Measurements from ENCODE around the gene KCNJ14.
"Not testable (repeated sequence)": the region's sequence is repeated elsewhere in the genome, so short reads cannot be mapped to it uniquely, and the experiment has no call there.

The KCNJ14 gene

DNA sequence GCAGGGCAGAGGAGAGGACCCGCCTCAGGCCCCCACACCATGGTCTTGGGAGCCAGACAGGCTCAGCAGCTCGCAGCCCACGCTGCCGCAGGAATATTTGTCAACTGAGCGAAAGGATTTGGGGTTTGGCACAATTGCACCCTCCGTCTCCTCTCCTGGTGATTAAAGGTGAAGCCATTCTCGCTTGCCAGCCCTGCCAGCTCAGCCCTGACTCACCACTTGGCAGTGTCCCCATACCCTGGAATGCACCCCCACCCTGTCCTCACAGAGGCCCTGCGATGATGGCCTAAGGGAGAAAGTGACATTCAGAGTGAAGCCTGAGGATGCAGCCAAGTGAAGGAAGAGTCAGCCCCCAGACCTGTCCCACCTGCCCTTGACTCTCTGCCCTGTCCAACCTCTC is 32.6 kb downstream of the KCNJ14 start:
- DNase-seq (ENCODE audit: low read depth, low spot score), result no peak

DNA sequence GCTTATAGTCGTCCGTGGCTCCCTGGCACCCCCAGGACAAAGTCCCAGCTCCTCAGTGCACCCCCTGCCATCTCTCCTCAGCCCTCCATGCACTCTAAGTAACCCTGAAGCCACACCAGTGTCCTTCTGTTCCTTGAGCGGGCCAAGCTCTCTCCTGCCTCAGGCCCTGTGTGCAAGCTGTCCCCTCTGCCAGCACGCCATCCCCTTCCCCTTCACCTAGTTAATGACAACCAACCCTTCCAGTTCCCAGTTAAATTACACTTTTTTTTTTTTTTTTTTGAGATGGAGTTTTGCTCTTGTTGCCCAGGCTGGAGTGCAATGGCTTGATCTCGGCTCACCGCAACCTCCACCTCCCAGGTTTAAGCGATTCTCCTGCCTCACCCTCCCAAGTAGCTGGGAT is 33.1 kb downstream of the KCNJ14 start:
- not testable (repeated sequence) for DNase-seq (ENCODE audit: low read depth, low spot score)

DNA sequence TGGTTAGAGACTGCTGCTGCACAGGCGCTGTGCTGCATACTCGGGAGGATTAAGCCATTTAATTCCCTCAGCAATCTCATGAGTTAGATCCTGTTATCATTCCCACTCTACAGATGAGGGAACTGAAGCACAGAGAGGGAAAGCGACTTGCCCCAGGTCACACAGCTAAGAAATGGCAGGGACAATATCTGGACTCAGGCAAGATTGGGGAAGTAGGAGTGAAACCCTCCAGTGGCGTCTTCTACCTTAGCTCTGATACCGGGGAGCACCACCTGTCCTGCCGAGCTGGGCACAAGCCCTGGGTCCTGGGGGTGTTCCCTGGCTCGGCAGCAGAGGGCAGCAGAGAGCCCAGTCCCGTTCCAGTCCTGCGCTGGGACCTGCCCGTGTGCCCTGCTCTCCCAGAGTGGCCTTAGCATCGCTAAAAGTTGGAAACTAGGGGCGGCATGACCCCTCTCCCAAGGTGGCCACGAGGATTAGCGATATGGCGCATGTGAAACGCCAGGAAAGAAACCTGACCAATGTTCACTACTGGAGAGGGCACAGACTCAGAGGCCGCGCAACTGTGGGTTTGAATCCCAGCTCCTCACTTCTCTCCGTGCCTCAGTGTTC is 34.3 kb downstream of the KCNJ14 start:
- peak; percentile 40 for DNase-seq (ENCODE audit: low read depth, low spot score)

DNA sequence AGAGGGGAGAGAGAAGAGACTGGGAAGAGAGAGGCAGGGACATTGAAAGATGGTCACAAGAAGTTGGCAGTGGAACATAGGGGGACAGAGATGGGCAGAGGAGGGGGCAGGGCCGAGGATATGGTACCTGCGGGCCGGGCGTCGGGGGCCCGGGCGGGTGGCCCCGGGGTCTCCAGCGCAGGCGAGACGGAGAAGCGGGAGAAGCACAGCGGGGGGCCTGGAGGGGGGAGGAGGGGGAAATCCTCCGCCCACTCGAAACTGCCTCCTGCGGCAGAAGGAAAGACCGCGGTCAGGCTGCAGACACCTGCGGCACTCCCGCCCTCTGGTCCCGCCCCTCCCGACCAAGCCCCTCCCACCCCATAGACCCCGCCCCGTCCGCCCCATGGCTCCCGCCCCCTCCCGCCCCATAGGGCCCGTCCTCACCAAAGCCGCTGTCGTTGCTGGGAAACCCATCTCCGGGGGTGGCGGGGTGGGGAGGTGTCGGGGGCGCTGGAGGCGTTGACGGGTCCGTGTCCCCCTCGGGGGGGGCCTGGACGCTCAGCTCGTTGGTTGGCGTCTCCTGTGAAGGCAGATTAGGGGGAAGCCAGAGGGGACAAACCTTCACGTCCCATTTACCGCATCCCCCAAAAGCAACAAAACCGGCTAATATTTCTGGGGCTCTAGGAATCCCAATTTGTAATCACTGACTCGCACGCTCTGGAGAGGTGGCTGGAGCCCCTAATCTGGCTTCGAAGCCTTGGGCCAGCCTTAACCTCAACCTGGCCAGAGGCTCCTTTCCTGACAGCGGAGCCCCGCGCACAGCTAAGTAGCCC is 35.8 kb downstream of the KCNJ14 start:
- DNase-seq (ENCODE audit: low read depth, low spot score), result no peak

DNA sequence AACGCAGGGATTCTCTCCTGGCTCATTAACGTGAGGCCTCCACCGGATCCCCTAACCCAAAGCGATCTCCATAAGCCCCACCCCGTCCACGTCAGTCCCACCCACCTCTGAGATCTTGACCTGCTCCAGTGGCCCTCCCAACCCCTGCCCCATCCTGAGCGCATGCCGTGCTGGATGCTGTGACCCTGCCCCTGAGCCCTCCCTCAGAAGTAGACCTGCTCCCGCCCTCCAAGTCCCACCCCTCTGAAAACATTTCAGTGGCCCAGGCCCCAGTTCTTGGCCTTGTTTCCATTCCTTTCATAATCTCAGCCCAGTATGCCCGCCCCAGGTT is 36.4 kb downstream of the KCNJ14 start:
- DNase-seq (ENCODE audit: low read depth, low spot score), result no peak

DNA sequence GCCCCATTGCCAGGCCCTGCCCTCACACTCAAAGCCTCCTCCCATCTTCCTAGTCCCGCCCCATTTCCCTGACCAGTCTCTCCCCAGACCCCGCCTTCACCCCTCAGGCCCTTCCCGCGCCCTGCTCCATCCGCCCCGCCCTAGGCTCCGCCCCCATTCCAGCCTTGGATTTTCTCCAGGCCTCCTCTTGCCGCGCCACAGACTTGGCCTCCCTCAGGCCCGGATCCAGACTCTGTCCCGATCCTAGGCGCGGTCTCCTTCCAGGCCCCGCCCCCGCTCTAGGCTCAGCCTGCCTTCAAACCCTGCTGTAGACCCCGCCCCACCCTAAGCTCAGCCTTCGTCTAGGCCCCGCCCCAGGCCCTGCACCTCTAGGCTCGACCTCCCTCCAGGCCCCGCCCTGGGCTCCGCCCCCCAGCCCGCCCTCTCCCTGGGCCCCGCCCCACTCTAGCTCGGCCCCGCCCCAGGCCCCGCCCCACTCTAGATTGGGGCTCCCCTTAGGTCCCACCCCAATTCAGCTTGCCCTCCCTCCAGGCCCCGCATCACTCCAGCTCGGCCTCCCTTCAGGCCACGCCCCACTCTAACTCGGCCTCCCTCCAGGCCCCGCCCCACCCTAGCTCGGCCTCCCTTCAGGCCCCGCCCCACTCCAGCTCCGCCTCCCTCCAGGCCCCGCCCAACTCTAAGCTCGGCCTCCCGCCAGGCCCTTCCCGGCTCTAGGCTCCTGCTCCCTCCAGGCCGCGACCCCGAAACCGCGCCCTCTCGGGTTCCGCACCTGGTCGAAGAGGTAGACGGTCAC is 37.7 kb downstream of the KCNJ14 start:
- DNase-seq (ENCODE audit: low read depth, low spot score), result peak; percentile 47

DNA sequence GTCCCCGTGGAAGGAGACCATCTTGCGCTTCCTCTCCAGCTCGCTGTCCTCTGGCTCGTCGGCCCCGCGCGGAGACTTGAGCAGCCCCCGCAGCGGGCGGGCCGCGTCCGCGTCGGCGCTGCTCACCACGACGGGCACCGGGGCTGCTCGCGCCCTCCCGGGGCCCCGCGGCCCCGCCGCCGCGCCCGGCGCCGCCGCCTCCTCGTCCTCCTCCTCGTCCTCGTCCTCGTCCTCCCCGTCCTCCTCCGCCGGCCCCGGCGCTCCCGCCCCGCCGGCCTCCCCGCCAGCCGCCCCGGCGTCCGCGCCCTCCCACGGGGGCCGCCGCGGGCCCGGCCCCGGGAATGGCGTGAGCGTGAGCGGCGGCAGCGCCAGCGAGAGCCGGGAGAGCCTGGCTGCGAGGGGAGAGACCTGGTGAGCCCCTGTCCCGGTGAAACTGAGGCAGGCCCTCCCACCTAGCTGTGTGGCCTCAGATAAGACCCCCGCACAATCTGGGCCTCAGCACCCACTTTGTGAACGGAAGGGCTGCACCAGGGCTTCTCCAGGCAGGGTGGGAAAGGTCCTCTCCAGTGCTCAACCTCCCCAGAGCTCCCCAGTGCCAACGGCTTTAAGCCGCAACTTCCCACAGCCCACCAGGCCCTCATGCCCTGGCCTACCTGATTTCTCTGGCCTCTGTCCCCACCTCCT is 38.5 kb downstream of the KCNJ14 start:
- no peak for DNase-seq (ENCODE audit: low read depth, low spot score)

DNA sequence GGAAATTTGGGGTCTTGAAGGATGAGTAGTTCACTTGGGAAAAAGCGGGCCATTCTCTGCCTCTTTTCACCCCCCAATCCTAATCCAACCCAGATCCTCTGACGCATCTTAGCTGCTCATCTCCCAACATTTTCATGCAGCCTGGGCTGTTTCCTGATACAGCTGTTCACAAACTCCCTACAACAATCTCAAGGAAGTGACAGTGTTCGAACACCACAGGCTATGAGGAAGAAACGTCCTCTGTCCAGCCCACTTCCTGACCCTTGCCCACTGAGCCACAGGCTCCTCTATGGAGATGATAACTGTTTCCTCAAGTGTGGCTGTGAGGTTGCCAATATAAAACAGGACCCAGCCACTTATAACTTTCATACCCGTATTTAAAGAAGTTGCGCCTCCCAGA is 40.0 kb downstream of the KCNJ14 start:
- DNase-seq (ENCODE audit: low read depth, low spot score), result no peak

DNA sequence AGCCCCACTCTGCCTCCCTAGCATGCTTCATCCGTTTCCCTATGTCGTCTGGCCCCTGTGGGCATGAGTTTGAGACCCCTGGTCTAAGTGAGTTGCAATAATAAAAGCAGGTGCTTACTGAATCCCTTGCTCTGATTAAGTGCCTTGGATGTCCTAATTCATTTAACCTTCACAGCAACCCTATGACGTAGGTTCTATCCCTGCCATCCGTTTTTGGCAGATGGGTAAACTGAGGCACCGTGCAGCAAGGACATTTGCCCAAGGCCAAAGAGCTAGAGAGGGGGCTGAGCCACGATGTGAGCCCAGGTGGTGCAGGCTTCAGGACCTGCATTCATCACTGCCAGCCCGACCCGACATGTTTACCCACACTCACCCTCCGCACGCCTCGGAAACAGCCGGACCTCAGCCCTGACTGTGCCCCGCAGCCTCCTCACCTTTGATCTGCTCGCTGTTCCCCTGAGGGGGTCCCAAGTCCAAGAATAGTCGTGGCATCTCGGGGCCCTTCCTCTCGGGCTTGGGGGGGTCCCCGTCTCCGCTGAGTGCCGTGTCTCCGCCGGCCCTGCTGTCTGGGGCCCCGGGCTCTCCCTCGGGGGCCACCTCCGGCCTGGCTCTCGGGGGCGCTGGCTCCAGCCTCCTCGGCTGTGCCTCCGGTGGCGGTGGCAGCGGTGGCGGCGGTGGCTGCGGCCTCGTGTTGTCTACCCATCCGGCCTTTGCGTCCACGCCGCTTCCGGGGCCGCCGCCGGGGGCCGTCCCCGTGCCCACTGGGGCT is 41.8 kb downstream of the KCNJ14 start:
- DNase-seq (ENCODE audit: low read depth, low spot score), result no peak

DNA sequence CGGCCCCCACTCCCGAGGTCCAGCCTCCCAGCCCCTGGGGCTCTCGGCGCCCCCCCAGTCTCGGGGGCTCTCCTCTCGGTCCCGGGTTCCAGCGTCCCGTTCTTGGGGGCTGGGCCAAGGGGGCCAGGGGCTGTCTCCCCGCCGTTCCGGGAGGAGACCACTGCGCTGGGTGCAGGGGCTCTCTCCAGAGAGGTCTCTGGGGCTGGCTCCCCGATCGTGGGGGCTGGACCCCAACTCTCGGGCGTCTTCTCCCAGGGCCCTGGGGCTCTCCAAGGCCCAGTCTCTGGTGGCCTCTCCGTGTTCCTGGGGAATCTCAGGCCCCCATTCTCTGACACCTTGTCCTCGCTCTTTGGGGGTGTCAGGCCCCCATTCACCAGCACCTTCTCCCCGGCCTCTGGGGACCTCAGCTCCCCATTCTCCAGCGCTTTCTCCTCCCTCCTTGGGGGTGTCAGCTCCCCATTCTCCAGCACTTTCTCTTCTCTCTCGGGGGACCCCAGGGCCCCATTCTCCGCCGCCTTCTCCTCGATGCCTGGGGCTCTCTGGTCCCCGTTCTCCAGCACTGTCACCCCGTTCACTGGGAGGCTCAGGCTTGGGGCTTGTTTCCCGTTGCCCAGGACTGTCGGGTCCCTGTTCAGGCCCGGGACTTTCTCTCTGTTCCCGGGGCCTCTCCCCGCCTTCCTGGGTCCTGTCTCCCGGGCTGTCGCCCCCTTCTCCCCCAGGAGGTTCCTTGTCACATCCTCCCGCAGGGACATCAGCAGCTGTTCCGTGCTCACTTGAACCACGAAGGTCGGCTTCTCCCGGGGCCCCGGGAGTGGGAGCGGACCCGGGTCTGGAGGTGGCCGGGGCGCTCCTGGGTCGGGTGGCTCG is 42.6 kb downstream of the KCNJ14 start:
- DNase-seq (ENCODE audit: low read depth, low spot score), result no peak

DNA sequence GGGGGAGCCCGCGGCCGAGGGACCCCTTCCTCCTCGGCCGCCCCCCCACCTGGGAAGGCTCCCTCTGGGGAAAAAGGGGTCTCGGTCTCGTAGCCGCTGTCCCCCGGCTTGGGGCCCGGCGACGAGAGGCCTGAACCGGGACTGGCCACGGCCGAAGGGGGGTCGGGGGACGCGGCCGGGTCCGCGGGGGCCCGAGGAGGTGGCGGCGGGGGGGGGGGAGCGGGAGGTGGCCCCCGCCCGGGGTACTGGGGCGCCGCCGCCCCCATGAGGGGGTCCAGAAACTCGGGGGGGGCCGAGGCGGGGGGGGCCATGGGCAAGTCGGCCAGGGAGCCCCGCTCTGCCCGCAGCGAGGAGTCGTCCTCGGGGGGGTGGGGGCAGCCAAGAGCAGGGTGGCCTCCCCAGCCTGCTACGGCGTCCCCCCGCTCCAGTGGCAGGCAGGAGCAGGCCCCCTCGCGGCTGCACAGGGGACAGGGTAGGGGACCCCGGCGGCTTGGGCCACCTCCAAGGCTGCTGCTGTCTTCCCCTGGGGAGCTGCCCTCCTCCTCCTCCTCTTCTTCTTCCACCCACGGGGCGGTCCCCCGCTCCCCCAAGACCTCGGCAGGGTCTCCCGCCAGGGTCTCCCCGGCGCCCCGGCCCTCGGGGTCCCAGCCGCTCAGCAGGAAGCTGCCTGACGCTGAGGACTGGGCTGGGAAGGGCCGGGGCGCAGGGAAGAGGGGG is 43.4 kb downstream of the KCNJ14 start:
- no peak for DNase-seq (ENCODE audit: low read depth, low spot score)

DNA sequence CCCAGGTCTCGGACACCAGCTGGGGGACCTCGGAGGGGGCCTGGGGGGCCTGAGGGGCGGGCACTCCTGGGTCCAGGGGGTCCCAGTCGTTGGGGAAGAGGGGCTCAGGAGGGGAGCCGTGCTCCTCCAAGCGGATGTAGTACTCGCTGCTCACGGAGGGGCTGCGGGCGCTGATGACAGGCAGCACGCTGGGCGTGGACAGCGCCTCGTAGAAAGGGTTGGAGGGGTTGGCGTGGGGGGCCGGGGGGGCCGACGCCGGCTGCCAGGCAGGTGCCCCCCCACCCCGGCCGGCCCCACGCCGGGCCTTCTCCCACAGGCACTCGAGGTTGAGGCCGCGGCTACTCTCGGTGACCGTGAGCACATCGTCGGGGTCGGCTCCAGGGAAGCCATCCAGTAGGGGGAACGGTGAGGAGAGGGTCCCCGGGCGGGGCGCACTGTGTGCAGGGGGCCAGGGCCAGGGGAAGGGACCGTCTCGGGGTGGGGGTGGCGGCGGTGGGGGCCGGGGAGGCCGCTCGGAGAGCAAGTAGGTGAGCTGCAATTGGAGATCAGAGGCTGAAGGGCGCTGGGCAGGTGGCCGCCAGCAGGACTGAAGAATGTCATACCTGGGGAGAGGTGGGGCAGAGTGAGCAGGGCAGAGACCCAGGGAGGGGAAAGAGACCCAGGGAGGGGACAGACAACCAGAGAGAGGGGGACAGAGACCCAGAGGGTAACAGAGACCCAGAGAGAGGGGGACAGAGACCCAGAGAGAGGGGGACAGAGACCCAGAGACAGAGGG is 44.1 kb downstream of the KCNJ14 start:
- DNase-seq (ENCODE audit: low read depth, low spot score), result no peak

DNA sequence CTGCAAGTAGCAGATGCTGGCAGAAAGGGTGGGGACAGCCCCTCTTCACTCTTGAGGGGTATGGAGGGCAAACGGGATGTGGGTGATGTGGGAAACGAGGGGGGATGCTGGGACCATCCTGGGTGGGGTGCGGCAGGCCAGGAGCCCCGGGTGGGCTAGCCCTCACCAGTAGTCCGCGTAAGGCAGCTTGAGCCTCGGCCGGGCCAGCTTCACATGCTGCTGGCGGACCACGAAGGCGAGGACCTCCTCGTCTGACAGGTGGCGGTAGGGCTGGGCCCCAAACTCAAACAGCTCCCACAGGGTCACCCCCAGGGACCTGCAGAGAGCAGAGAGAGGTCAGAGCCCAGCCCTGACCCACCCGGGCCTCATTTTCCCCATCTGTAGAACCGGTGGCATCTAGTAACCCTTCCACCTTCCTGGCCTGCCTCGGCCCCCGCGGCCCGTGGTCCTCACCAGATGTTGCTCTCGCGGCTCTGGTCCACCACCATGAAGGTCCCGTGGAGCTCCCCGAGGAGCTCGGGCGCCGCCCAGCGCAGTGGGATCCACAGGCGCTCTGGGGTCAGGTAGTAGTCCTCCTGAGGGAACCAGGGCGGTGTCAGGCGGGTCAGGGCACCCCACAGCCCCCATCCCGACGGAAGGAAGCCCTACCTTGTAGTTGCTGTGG is 45.6 kb downstream of the KCNJ14 start:
- no peak for DNase-seq (ENCODE audit: low read depth, low spot score)

DNA sequence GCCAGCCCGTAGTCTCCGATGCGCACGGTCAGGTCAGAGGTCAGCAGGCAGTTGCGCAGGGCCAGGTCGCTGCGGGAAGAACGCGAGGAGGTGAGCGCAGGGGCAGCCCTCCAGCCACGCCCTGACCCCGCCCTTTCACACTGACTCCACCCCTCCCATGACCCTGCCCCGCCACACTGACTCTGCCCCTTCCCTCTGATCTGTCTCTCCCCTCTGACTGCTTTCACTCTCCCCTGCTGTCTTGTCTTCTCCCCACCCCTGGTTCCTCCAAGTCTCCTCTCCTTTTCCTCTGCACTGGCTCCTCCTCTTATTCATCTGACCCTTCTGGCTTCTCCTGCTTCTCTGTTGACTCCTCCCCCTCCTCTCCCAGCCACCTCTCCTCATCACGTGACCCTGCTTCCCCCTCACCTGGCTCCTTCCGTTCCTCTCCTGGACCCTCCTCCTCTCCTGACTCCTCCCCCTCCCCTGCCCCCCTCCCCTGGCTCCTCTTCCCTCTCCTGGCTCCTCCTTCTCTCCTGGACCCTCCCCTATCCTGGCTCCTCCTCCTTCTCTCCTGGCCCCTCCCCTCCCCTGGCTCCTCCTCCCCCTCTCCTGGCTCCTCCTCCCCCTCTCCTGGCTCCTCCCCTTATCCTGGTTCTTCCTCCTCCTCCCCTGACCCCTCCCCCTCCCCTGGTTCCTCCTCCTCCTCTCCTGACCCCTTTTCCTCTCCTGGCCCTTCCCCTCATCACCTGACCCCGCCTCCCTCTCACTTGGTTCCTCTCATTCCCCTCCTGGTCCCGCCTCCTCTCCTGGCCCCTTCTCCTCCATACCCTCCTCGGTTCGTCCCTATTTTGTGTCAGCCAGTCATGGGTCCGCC is 46.3 kb downstream of the KCNJ14 start:
- no peak for DNase-seq (ENCODE audit: low read depth, low spot score)

DNA sequence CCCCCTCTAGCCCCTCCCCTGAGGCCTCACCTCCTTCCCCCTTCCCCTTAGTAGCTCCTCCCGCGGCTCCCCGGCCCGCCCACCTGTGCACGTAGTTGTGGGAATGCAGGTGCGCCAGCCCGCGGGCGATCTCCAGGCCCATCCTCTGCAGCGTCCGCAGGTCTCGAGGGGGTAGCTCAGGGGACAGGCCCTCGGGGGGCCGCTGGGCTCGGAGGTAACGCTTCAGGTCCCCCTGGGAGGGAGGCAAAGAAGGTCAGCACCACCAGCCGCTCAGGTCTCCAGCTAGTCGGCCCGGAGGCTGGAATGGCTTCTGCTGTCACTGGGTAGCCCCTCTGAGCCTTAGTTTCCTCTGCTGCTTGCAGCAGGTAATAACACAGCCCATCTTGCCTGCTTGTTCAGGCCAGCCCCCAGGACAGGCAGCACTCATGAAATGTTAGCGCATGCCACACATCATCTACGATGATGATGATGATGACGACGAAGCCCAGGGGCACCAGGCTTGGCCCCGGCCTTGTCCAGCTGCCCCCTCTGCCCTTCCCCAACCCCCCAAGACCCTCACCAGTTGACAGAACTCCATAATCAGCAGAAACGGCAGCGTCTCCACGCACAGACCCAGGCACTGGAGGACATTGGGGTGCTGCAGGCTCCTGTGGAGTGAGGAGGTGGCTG is 47.1 kb downstream of the KCNJ14 start:
- DNase-seq (ENCODE audit: low read depth, low spot score), result no peak

DNA sequence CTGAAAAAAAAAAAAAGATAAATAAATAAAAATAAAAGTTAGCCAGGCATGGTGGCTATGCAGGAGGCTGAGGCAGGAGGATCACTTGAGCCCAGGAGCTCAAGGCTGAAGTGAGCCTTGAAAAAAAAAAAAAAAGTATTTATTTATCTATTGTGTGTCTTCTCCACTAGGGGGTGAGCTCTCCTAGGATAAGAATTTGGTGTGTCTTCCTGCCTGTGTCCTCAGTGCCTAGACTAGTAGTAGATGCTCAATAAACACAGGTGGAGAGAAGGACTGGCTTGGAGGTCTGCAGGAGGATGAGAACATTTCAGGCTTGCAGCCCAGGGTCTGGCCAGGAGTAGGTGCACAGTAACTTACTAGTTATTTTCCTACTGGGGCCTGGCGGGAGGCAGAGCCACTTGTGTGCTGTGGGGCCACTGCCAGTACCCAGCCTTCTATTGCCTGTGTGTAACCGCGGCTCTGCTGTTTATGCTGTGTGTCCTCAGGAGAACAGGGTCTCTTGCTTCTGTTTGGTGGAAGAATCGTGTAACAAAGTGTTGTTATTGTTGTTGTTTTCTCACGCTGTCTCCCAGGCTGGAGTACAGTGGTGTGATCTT is 50.9 kb downstream of the KCNJ14 start:
- no peak for DNase-seq (ENCODE audit: low read depth, low spot score)

Measured in activated CD4-positive, CD25-positive, alpha-beta regulatory T cell treated with anti-CD3 and anti-CD28 coated beads, Interleukin-2, amount 50 U/mL, for 16 hours (primary cell).